ENCODE results near the gene EYS. TPM values are rescaled to one million over a fixed set of nuclear protein-coding genes. Genes with fewer than 3 reads are reported as not detected.

EYS gene
- total RNA-seq, 2 experiments from 2014 or later = not detected

GRCh38 chr6:64838726-64839125 lies 868.3 kb downstream of the EYS start:
- ChIA-PET CTCF (no interaction called here), POLR2A (no interaction called here)
- H3K4me1 Mint-ChIP-seq (ENCODE audit: low read depth) = no peaks in the 10 kb centered on the region
- no peaks in the 10 kb centered on the region for H3K27me3 Mint-ChIP-seq
- no peaks in the 10 kb centered on the region for H3K36me3 Mint-ChIP-seq (ENCODE audit: low read depth)
- no peak for DNase-seq
- Histone ChIP-seq H3K9me3 (ENCODE audit: control insufficient read depth in 1 of 2, insufficient read depth in 1 of 2, low read length in 2 of 2) (peaks cover 0 to 5% of the 10 kb centered on the region in 2 experiments), H3K27ac (ENCODE audit: low read depth in 1 of 2, low read length in 2 of 2) (no peak overlapping the region), H3K36me3 (ENCODE audit: insufficient read depth, low read length) (no peaks in the 10 kb centered on the region), H3K4me3 (ENCODE audit: low read length) (no peak overlapping the region), H3K4me1 (ENCODE audit: insufficient read depth, low read length) (no peaks in the 10 kb centered on the region), H3K27me3 (ENCODE audit: control insufficient read depth in 1 of 2, insufficient read depth in 2 of 2, low read length in 2 of 2) (no peaks in the 10 kb centered on the region)
- H3K27ac Mint-ChIP-seq = no peak overlapping the region
- H3K9me3 Mint-ChIP-seq = peaks cover 7% of the 10 kb centered on the region
- ATAC-seq (ENCODE audit: poor library complexity) = no peak
- H3K4me3 Mint-ChIP-seq = no peak overlapping the region
- intact Hi-C loops (cut with DNase I, micrococcal nuclease) = no loop called here
- no peak for TF ChIP-seq CTCF (IDR thresholded peaks at IDR 0.05)

GRCh38 chr6:64831680-64832079 lies 875.3 kb downstream of the EYS start:
- ATAC-seq (ENCODE audit: poor library complexity) = no peak
- intact Hi-C loops (cut with DNase I, micrococcal nuclease) = no loop called here
- no peak overlapping the region for H3K4me3 Mint-ChIP-seq

GRCh38 chr6:64817525-64817924 lies 889.5 kb downstream of the EYS start:
- no peaks in the 10 kb centered on the region for H3K36me3 ChIP-seq (ENCODE audit: insufficient read depth, low read length)
- peaks cover 2% of the 10 kb centered on the region for H3K9me3 Mint-ChIP-seq
- intact Hi-C loops (cut with DNase I, micrococcal nuclease) = no loop called here
- H3K4me1 Mint-ChIP-seq (ENCODE audit: low read depth) = no peaks in the 10 kb centered on the region
- no peak for TF ChIP-seq CTCF (IDR thresholded peaks at IDR 0.05)
- H3K27ac ChIP-seq (ENCODE audit: low read depth in 1 of 2, low read length in 2 of 2) = no peak overlapping the region
- DNase-seq (no peak), ATAC-seq (ENCODE audit: poor library complexity) (no peak)
- no peak overlapping the region for H3K4me3 ChIP-seq (ENCODE audit: low read length)
- no peak overlapping the region for H3K4me3 Mint-ChIP-seq
- no peaks in the 10 kb centered on the region for H3K27me3 ChIP-seq (ENCODE audit: control insufficient read depth in 1 of 2, insufficient read depth in 2 of 2, low read length in 2 of 2)
- CTCF ChIA-PET = no interaction called here
- no peaks in the 10 kb centered on the region for H3K27me3 Mint-ChIP-seq
- POLR2A ChIA-PET = no interaction called here
- H3K9me3 ChIP-seq (ENCODE audit: control insufficient read depth in 1 of 2, insufficient read depth in 1 of 2, low read length in 2 of 2) = peaks cover 0 to 6% of the 10 kb centered on the region in 2 experiments
- H3K36me3 Mint-ChIP-seq (ENCODE audit: low read depth) = no peaks in the 10 kb centered on the region
- H3K27ac Mint-ChIP-seq = no peak overlapping the region
- H3K4me1 ChIP-seq (ENCODE audit: insufficient read depth, low read length) = no peaks in the 10 kb centered on the region

More at GRCh38 chr6:64831680-64832079, 875.3 kb downstream of the EYS start:
- Mint-ChIP-seq H3K4me1 (ENCODE audit: low read depth) (no peaks in the 10 kb centered on the region), H3K27me3 (no peaks in the 10 kb centered on the region), H3K27ac (no peak overlapping the region), H3K36me3 (ENCODE audit: low read depth) (no peaks in the 10 kb centered on the region), H3K9me3 (peaks cover 4% of the 10 kb centered on the region)
- Histone ChIP-seq H3K4me1 (ENCODE audit: insufficient read depth, low read length) (no peaks in the 10 kb centered on the region), H3K36me3 (ENCODE audit: insufficient read depth, low read length) (no peaks in the 10 kb centered on the region), H3K9me3 (ENCODE audit: control insufficient read depth in 1 of 2, insufficient read depth in 1 of 2, low read length in 2 of 2) (no peaks in the 10 kb centered on the region), H3K4me3 (ENCODE audit: low read length) (no peak overlapping the region), H3K27me3 (ENCODE audit: control insufficient read depth in 1 of 2, insufficient read depth in 2 of 2, low read length in 2 of 2) (no peaks in the 10 kb centered on the region), H3K27ac (ENCODE audit: low read depth in 1 of 2, low read length in 2 of 2) (no peak overlapping the region)
- DNase-seq = no peak
- CTCF ChIA-PET = no interaction called here
- POLR2A ChIA-PET = no interaction called here
- no peak for TF ChIP-seq CTCF (IDR thresholded peaks at IDR 0.05)
